ENCODE data around the gene SUPT20HL1.

Gene SUPT20HL1

GRCh38 chrX:24321741-24322395 lies 38.6 kb upstream of the SUPT20HL1 start:
- TF ChIP-seq CTCF (IDR thresholded peaks at IDR 0.05): no peak
- no peak overlapping the region for H3K27ac Mint-ChIP-seq
- peaks cover 10% of the 10 kb centered on the region for H3K27me3 Mint-ChIP-seq (ENCODE audit: low read depth, poor library complexity)
- H3K36me3 Mint-ChIP-seq (ENCODE audit: low read depth): no peaks in the 10 kb centered on the region
- DNase-seq: no peak
- no peaks in the 10 kb centered on the region for H3K9me3 Mint-ChIP-seq
- no peak overlapping the region for H3K4me3 Mint-ChIP-seq
- peaks cover 12% of the 10 kb centered on the region for H3K4me1 Mint-ChIP-seq

GRCh38 chrX:24325231-24325630 lies 35.2 kb upstream of the SUPT20HL1 start:
- H3K27me3 Mint-ChIP-seq (ENCODE audit: low read depth, poor library complexity): peaks cover 8% of the 10 kb centered on the region
- DNase-seq: no peak
- H3K9me3 Mint-ChIP-seq: no peaks in the 10 kb centered on the region
- no peak for TF ChIP-seq CTCF (IDR thresholded peaks at IDR 0.05)
- peaks cover 6% of the 10 kb centered on the region for H3K4me1 Mint-ChIP-seq
- no peaks in the 10 kb centered on the region for H3K36me3 Mint-ChIP-seq (ENCODE audit: low read depth)
- no peak overlapping the region for H3K4me3 Mint-ChIP-seq
- H3K27ac Mint-ChIP-seq: no peak overlapping the region

GRCh38 chrX:24332878-24333277 lies 27.6 kb upstream of the SUPT20HL1 start:
- H3K4me1 Mint-ChIP-seq: no peaks in the 10 kb centered on the region
- H3K27me3 Mint-ChIP-seq (ENCODE audit: low read depth, poor library complexity): peaks cover 10% of the 10 kb centered on the region
- H3K27ac Mint-ChIP-seq: no peak overlapping the region
- peaks cover 5% of the 10 kb centered on the region for H3K9me3 Mint-ChIP-seq
- DNase-seq: no peak
- H3K36me3 Mint-ChIP-seq (ENCODE audit: low read depth): no peaks in the 10 kb centered on the region
- no peak for TF ChIP-seq CTCF (IDR thresholded peaks at IDR 0.05)
- no peak overlapping the region for H3K4me3 Mint-ChIP-seq

- DNase-seq: no peak
- Mint-ChIP-seq H3K27ac (no peak overlapping the region), H3K4me1 (no peaks in the 10 kb centered on the region), H3K4me3 (no peak overlapping the region), H3K27me3 (ENCODE audit: low read depth, poor library complexity) (peaks cover 10% of the 10 kb centered on the region), H3K9me3 (peaks cover 5% of the 10 kb centered on the region), H3K36me3 (ENCODE audit: low read depth) (no peaks in the 10 kb centered on the region)
- no peak for TF ChIP-seq CTCF (IDR thresholded peaks at IDR 0.05)
These were observed 27.1 kb upstream of the SUPT20HL1 start for GRCh38 chrX:24333371-24333770.

GRCh38 chrX:24334461-24334860 lies 26.0 kb upstream of the SUPT20HL1 start:
- Mint-ChIP-seq H3K27ac (no peak overlapping the region), H3K9me3 (peaks cover 5% of the 10 kb centered on the region), H3K4me1 (no peaks in the 10 kb centered on the region), H3K27me3 (ENCODE audit: low read depth, poor library complexity) (peaks cover 11% of the 10 kb centered on the region), H3K36me3 (ENCODE audit: low read depth) (no peaks in the 10 kb centered on the region), H3K4me3 (no peak overlapping the region)
- DNase-seq: no peak
- no peak for TF ChIP-seq CTCF (IDR thresholded peaks at IDR 0.05)

- Mint-ChIP-seq H3K36me3 (ENCODE audit: low read depth) (no peaks in the 10 kb centered on the region), H3K9me3 (peaks cover 5% of the 10 kb centered on the region), H3K4me3 (no peak overlapping the region), H3K27ac (no peak overlapping the region), H3K27me3 (ENCODE audit: low read depth, poor library complexity) (peaks cover 25% of the 10 kb centered on the region), H3K4me1 (no peaks in the 10 kb centered on the region)
- no peak for TF ChIP-seq CTCF (IDR thresholded peaks at IDR 0.05)
- DNase-seq: no peak
These were observed 24.6 kb upstream of the SUPT20HL1 start for GRCh38 chrX:24335871-24336270.
